ENCODE results near the gene RBM20. TPM values are rescaled to one million over a fixed set of nuclear protein-coding genes. Genes with fewer than 3 reads are reported as not detected.

The RBM20 gene
- total RNA-seq (2012; rRNA removed) = under 0.01 TPM in 2 replicates
- 0.09 and 0.15 TPM in 2 replicates for polyA plus RNA-seq (2012; rRNA removed)
- polyA plus RNA-seq (2012; cell fraction: cytosol; rRNA removed) = 0.03 and 0.04 TPM in 2 replicates
- polyA plus RNA-seq (2012; cell fraction: nucleus; rRNA removed; ENCODE audit: low replicate concordance) = 0.05 and 0.39 TPM in 2 replicates
- Bru-seq, nascent RNA = percentile 40 among the genes with signal in this experiment
- percentile 36 among the genes with signal in this experiment for BruChase-seq, experiment 1, labeled RNA remaining after a 6-hour chase
- BruChase-seq, experiment 2, labeled RNA remaining after a 2-hour chase = percentile 42 among the genes with signal in this experiment
- long read RNA-seq, partial matches to known transcripts = 0 of 1 reads
- long read RNA-seq, other reads (novel, unspliced or antisense) = 1 of 1 reads

- TF ChIP-seq BHLHE40 (IDR thresholded peaks at IDR 0.05; ENCODE audit: low read depth, low read length) = no peak
- TF ChIP-seq POLR2A (IDR thresholded peaks at IDR 0.05; ENCODE audit: low read depth, low read length) = no peak
- TF ChIP-seq NFE2L2 (IDR thresholded peaks at IDR 0.05; ENCODE audit: low read depth, low read length) = no peak
- TF ChIP-seq MAZ (IDR thresholded peaks at IDR 0.05; ENCODE audit: borderline replicate concordance, low read depth, low read length) = no peak
- no peak for TF ChIP-seq SMC3 (IDR thresholded peaks at IDR 0.05; ENCODE audit: low read depth, low read length)
- TF ChIP-seq, protein P1, sequence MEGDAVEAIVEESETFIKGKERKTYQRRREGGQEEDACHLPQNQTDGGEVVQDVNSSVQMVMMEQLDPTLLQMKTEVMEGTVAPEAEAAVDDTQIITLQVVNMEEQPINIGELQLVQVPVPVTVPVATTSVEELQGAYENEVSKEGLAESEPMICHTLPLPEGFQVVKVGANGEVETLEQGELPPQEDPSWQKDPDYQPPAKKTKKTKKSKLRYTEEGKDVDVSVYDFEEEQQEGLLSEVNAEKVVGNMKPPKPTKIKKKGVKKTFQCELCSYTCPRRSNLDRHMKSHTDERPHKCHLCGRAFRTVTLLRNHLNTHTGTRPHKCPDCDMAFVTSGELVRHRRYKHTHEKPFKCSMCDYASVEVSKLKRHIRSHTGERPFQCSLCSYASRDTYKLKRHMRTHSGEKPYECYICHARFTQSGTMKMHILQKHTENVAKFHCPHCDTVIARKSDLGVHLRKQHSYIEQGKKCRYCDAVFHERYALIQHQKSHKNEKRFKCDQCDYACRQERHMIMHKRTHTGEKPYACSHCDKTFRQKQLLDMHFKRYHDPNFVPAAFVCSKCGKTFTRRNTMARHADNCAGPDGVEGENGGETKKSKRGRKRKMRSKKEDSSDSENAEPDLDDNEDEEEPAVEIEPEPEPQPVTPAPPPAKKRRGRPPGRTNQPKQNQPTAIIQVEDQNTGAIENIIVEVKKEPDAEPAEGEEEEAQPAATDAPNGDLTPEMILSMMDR (conservative IDR thresholded peaks at IDR 0.05; ENCODE audit: low read depth, low read length) = no peak
- no peak for TF ChIP-seq MAFK (IDR thresholded peaks at IDR 0.05; ENCODE audit: low read depth, low read length)
- TF ChIP-seq, protein P2, sequence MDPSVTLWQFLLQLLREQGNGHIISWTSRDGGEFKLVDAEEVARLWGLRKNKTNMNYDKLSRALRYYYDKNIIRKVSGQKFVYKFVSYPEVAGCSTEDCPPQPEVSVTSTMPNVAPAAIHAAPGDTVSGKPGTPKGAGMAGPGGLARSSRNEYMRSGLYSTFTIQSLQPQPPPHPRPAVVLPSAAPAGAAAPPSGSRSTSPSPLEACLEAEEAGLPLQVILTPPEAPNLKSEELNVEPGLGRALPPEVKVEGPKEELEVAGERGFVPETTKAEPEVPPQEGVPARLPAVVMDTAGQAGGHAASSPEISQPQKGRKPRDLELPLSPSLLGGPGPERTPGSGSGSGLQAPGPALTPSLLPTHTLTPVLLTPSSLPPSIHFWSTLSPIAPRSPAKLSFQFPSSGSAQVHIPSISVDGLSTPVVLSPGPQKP (IDR thresholded peaks at IDR 0.05; ENCODE audit: borderline replicate concordance, low read depth, low read length) = no peak
- H3K4me3 ChIP-seq (ENCODE audit: insufficient read depth, low read depth, low read length) = peak within 1 kb of the TSS; percentile 95
- H3K18ac ChIP-seq (ENCODE audit: low read depth, low read length) = no peak within 1 kb of the TSS
- peak within 1 kb of the TSS; percentile 66; the same call in 1 of the 2 replicates for H3K23ac ChIP-seq (ENCODE audit: low read depth, low read length)
- peak within 1 kb of the TSS; percentile 77 for H3K9ac ChIP-seq (ENCODE audit: low read depth, low read length)
- no peak within 1 kb of the TSS for H2AK9ac ChIP-seq (replicated peaks; ENCODE audit: low read depth, low read length, poor library complexity)
- H3K9me1 ChIP-seq (ENCODE audit: insufficient read depth, low read length) = no peaks in the 10 kb centered on the region
- H3K4me1 ChIP-seq (ENCODE audit: control insufficient read depth, insufficient read depth, low read length) = peaks cover 2% of the 10 kb centered on the region; the same call in 1 of the 2 replicates
- H2BK20ac ChIP-seq (ENCODE audit: low read depth, low read length) = no peak within 1 kb of the TSS
- no peak within 1 kb of the TSS for H2AK5ac ChIP-seq (ENCODE audit: low read depth, low read length)
- H3K27ac ChIP-seq (ENCODE audit: insufficient read depth, low read length) = no peak within 1 kb of the TSS
- H3K56ac ChIP-seq (ENCODE audit: extremely low read depth, insufficient read depth, low read length) = no peak within 1 kb of the TSS
- no TSS peak for BruUV-seq (replicated peaks)
- ATAC-seq (ENCODE audit: low read depth) = peak; percentile 83
- H3K9me3 ChIP-seq (ENCODE audit: control insufficient read depth, insufficient read depth, low read length) = 0 out of 2 replicates have a peak, but pooled peaks cover 2% of the 10 kb centered on the region
- H2BK15ac ChIP-seq (ENCODE audit: low read depth, low read length) = no peak within 1 kb of the TSS
- CTCF ChIA-PET = interaction anchor here (0.6 to 0.8 kb wide), 2 partner anchors 25 to 254 kb away, joined by 3 read pairs; no protein-coding TSS in a partner anchor
- no peak within 1 kb of the TSS for H3K14ac ChIP-seq (replicated peaks; ENCODE audit: low read depth, low read length)
- H4K5ac ChIP-seq (ENCODE audit: low read depth, low read length) = no peak within 1 kb of the TSS
- peak within 1 kb of the TSS; percentile 20; the same call in 1 of the 2 replicates for H3K4ac ChIP-seq (ENCODE audit: low read depth, low read length)
- 0% methylated on average over 83 of the region's 106 CpGs; no CpG with 5 or more reads in 1 of the 2 experiments for WGBS, 2 experiments (ENCODE audit: extremely low coverage in 2 of 2, insufficient read length in 1 of 2)
- in situ Hi-C loops (cut with MboI; ENCODE audit: low sequenced_read_pairs) = no loop called here
- no peak within 1 kb of the TSS for H4K91ac ChIP-seq (ENCODE audit: insufficient read depth, low read depth, low read length)
- H2BK120ac ChIP-seq (ENCODE audit: low read depth, low read length) = no peak within 1 kb of the TSS
- H3K36me3 ChIP-seq (ENCODE audit: control insufficient read depth, insufficient read depth, low read length) = no peaks in the 10 kb centered on the region
- H3K27me3 ChIP-seq (ENCODE audit: control insufficient read depth, insufficient read depth, low read length) = peaks cover 45% of the 10 kb centered on the region
- peak within 1 kb of the TSS; percentile 88 for H2AFZ ChIP-seq (replicated peaks; ENCODE audit: low read length, poor library complexity)
- dilution Hi-C loops (cut with HindIII; ENCODE audit: low sequenced_read_pairs, unreplicated experiment) = no loop called here
- DNase-seq = no peak
- POLR2A ChIA-PET (ENCODE audit: unreplicated experiment) = no interaction called here
- H3K4me2 ChIP-seq (ENCODE audit: low read depth, low read length) = peak within 1 kb of the TSS; percentile 97
- intact Hi-C loops (cut with micrococcal nuclease) = loop anchor here (5.0 kb wide), 1 partner anchor 38 kb away; no protein-coding TSS in a partner anchor
- peak within 1 kb of the TSS; percentile 3 for H2BK5ac ChIP-seq (ENCODE audit: low read depth, low read length, poor library complexity, severe bottlenecking)
- H4K20me1 ChIP-seq (ENCODE audit: insufficient read depth, low read length) = no peaks in the 10 kb centered on the region
- no peaks in the 10 kb centered on the region for H3K79me1 ChIP-seq (ENCODE audit: low read depth in 1 of 2, low read length in 2 of 2)
- no peak within 1 kb of the TSS for H4K8ac ChIP-seq (ENCODE audit: low read depth in 2 of 2, low read length in 2 of 2)
These were observed at the start of gene RBM20 for GRCh38 chr10:110643653-110644597. TSS of gene RBM20 (plus strand) at chr10:110644336. CDS start at chr10:110644455, 119 bp downstream.
